ENCODE measurements around the gene CLINT1.

GRCh38 chr5:157745041-157745456 lies 113.9 kb downstream of the CLINT1 start:
- TF ChIP-seq CTCF (conservative IDR thresholded peaks at IDR 0.05; ENCODE audit: low read depth, low read length) (no peak), EZH2 (IDR thresholded peaks at IDR 0.05; ENCODE audit: borderline replicate concordance, low read depth, low read length, poor library complexity, severe bottlenecking) (no peak)
